Liver (tissue), 9 donors: ENCODE measurements around the gene PREP. TPM values are rescaled to one million over a fixed set of nuclear protein-coding genes. Genes with fewer than 3 reads are reported as not detected.

Source experiments
- DNase-seq: peaks from one replicate; pipeline ENCODE4 v3.0.0-alpha.2; 2017; ENCODE audit warnings: low spot score
- H3K27ac ChIP-seq, 2 donors: one replicate each; pipeline ENCODE4 v1.7.0; 2013; ENCODE audit warnings: inconsistent platforms in 2 of 2, low read length in 2 of 2, control low read depth in 1 of 2, low read depth in 1 of 2, mild to moderate bottlenecking in 1 of 2
- H3K27me3 ChIP-seq, 4 donors: one replicate each; pipeline versions ENCODE4 v1.6.1 to v1.7.0; 2013; ENCODE audit warnings: low read length in 3 of 4, inconsistent platforms in 1 of 4, mild to moderate bottlenecking in 1 of 4, moderate library complexity in 1 of 4; ENCODE audit not compliant: control insufficient read depth in 4 of 4, insufficient read depth in 4 of 4
- H3K36me3 ChIP-seq, 4 donors: one replicate each; pipeline versions ENCODE4 v1.6.1 to v1.7.0; 2013; ENCODE audit warnings: low read length in 3 of 4, mild to moderate bottlenecking in 3 of 4, low read depth in 1 of 4, moderate library complexity in 1 of 4; ENCODE audit not compliant: control insufficient read depth in 4 of 4, insufficient read depth in 3 of 4
- H3K4me1 ChIP-seq, 4 donors: one replicate each; pipeline versions ENCODE4 v1.6.1 to v1.7.0; 2013; ENCODE audit warnings: low read length in 3 of 4, mild to moderate bottlenecking in 3 of 4, moderate library complexity in 1 of 4; ENCODE audit not compliant: control insufficient read depth in 4 of 4, insufficient read depth in 4 of 4
- H3K4me3 ChIP-seq, 3 donors: one replicate each; pipeline versions ENCODE4 v1.6.1 to v1.7.0; 2013; ENCODE audit warnings: low read length in 3 of 3, control low read depth in 1 of 3, low read depth in 1 of 3, mild to moderate bottlenecking in 1 of 3
- H3K9ac ChIP-seq, 2 donors: one replicate each; pipeline ENCODE4 v1.7.0; 2013; ENCODE audit warnings: low read length in 2 of 2, mild to moderate bottlenecking in 2 of 2, moderate library complexity in 2 of 2, control low read depth in 1 of 2, low read depth in 1 of 2
- H3K9me3 ChIP-seq, 4 donors: one replicate each; pipeline versions ENCODE4 v1.6.1 to v1.7.0; 2013; ENCODE audit warnings: low read length in 3 of 4; ENCODE audit not compliant: control insufficient read depth in 4 of 4
- EGR1 ChIP-seq, 2 donors: IDR thresholded peaks; 2 replicates each; pipeline ENCODE4 v1.6.1; 2016 to 2018; ENCODE audit warnings: antibody characterized with exemption in 2 of 2, low read depth in 2 of 2
- FOXA1 ChIP-seq: IDR thresholded peaks from 2 replicates; pipeline ENCODE4 v1.6.1; 2016; ENCODE audit warnings: antibody characterized with exemption
- FOXA2 ChIP-seq: IDR thresholded peaks from 2 replicates; pipeline ENCODE4 v1.6.1; 2016; ENCODE audit warnings: antibody characterized with exemption
- GABPA ChIP-seq, 2 donors: IDR thresholded peaks in 1 of 2; conservative IDR thresholded peaks in 1 of 2; 2 replicates each; pipeline ENCODE4 v1.6.1; 2016; ENCODE audit warnings: antibody characterized with exemption in 2 of 2, mild to moderate bottlenecking in 1 of 2, moderate library complexity in 1 of 2
- HNF4A ChIP-seq, 2 donors: conservative IDR thresholded peaks; 2 replicates each; pipeline ENCODE4 v1.6.1; 2016; ENCODE audit warnings: antibody characterized with exemption in 2 of 2, mild to moderate bottlenecking in 2 of 2
- HNF4G ChIP-seq: IDR thresholded peaks from 2 replicates; pipeline ENCODE4 v1.6.1; 2016; ENCODE audit warnings: antibody characterized with exemption
- JUND ChIP-seq, 2 donors: IDR thresholded peaks; 2 replicates each; pipeline ENCODE4 v1.6.1; 2016; ENCODE audit warnings: antibody characterized with exemption in 2 of 2
- NR2F2 ChIP-seq: IDR thresholded peaks from 2 replicates; pipeline ENCODE4 v1.6.1; 2016; ENCODE audit warnings: antibody characterized with exemption
- RAD21 ChIP-seq, 2 donors: IDR thresholded peaks; 2 replicates each; pipeline ENCODE4 v1.6.1; 2016; ENCODE audit warnings: antibody characterized with exemption in 2 of 2, mild to moderate bottlenecking in 2 of 2
- RXRA ChIP-seq, 2 donors: IDR thresholded peaks; 2 replicates each; pipeline ENCODE4 v1.6.1; 2017 to 2018; ENCODE audit warnings: antibody characterized with exemption in 2 of 2, mild to moderate bottlenecking in 1 of 2
- SP1 ChIP-seq: IDR thresholded peaks from 2 replicates; pipeline ENCODE4 v1.6.1; 2018; ENCODE audit warnings: antibody characterized with exemption, mild to moderate bottlenecking
- TAF1 ChIP-seq: conservative IDR thresholded peaks from 2 replicates; pipeline ENCODE4 v1.6.1; 2016; ENCODE audit warnings: antibody characterized with exemption, mild to moderate bottlenecking
- YY1 ChIP-seq: IDR thresholded peaks from 2 replicates; pipeline ENCODE4 v1.6.1; 2016; ENCODE audit warnings: antibody characterized with exemption, mild to moderate bottlenecking
- WGBS: extraction: QIAGEN DNeasy Blood & Tissue Kit; methylation state at CpG from one replicate; pipeline ENCODE4 v1.1.7; 2013; 5-methylcytosine and 5-hydroxymethylcytosine counted together
- polyA plus RNA-seq, 2 donors: library from polyadenylated mRNA; stranded (reverse) in 1 of 2; unstranded in 1 of 2; fragments of 200-250 nt in 1 of 2; fragments of >200 nt in 1 of 2; fragmentation: Nextera tagmentation in 1 of 2; extraction: Ambion mirVana in 1 of 2; gene quantifications; one replicate each; pipeline versions ENCODE4 v1.2.1 to v1.2.3, GENCODE V29; 2013 to 2015
- total RNA-seq, 2 donors: library from RNA; depleted of rRNA; stranded (reverse); fragments of >200 nt; gene quantifications; one replicate each; pipeline ENCODE4 v1.2.3, GENCODE V29; 2014
- TF ChIP-seq, protein P1 (sequence below): IDR thresholded peaks from 2 replicates; pipeline ENCODE4 v1.6.1; 2016; ENCODE audit warnings: antibody characterized with exemption
- TF ChIP-seq, protein P2 (sequence below): IDR thresholded peaks from 2 replicates; pipeline ENCODE4 v1.6.1; 2016; ENCODE audit warnings: antibody characterized with exemption, mild to moderate bottlenecking
- TF ChIP-seq, protein P3 (sequence below): IDR thresholded peaks from 2 replicates; pipeline ENCODE4 v1.6.1; 2016; ENCODE audit warnings: antibody characterized with exemption
- TF ChIP-seq, protein P4 (sequence below): fragments of 150-350 bp; IDR thresholded peaks from 2 replicates; pipeline ENCODE4 v1.5.1; 2017; ENCODE audit warnings: improper control_type of control experiment, low read depth, low read length; ENCODE audit not compliant: missing input control
- donor health status: healthy.
- donor health status: healthy.
- donor health status: healthy.
- donor health status: healthy.
- donor health status: healthy.

PREP gene
- total and polyA plus RNA-seq, 4 donors: 7.3 to 17.7 (median 13.0) TPM

DNA sequence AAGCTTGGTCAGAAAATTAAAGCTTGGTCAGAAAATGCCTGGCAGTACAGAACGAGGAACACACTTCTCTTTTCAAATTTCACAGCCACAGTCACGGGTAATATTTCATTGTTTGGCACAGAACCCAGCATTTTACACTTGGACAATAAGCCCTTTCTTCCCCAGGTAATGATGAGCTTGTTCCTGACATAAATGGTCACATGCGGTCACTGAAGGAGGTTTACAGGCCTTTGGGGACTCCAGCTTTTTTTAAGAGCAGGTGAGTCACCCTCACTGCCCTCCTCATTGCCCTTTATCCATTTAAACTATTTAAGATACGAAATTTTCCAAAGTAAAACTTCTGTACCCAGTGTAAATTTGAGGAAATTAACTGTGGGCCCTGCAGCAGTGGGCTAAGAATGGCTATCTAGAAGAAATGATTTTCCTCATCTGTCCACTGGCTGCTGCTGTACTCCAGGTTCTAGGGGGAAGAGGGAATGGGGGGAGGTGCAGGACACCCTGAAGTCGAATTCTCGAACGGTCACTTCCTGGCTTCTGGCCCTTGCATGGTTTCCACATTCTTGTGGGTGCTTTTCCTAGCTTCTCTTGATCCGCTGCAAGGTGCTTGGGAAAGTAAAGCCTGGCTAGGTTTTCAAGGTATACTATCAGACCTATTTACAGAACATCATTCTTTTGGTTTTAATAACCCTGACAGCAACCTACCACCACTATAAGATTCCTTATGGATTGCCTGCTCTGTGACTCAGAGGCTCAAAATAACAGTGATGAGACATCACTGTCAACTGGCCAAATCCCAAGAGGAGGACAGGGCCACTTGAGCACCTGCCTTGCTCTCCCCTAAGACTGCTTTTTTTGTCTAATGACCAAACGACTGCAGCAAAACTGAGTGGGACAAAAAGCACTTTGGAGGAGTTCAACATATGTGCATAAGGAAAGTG, 75.8 kb downstream of the PREP start:
- no peak for DNase-seq
- WGBS: 86% methylated on average over 9 of the region's 9 CpGs
- TF ChIP-seq HNF4A (conservative IDR thresholded peaks at IDR 0.05) (no peak), GABPA (IDR thresholded peaks at IDR 0.05 in 1 of 2, conservative IDR thresholded peaks at IDR 0.05 in 1 of 2) (no peak), NR2F2 (no peak), SP1 (no peak), JUND (IDR thresholded peaks at IDR 0.05) (no peak), FOXA2 (no peak), RXRA (IDR thresholded peaks at IDR 0.05) (no peak), TAF1 (no peak)
- TF ChIP-seq, protein P1, sequence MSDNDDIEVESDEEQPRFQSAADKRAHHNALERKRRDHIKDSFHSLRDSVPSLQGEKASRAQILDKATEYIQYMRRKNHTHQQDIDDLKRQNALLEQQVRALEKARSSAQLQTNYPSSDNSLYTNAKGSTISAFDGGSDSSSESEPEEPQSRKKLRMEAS: no peak
- TF ChIP-seq, protein P2, sequence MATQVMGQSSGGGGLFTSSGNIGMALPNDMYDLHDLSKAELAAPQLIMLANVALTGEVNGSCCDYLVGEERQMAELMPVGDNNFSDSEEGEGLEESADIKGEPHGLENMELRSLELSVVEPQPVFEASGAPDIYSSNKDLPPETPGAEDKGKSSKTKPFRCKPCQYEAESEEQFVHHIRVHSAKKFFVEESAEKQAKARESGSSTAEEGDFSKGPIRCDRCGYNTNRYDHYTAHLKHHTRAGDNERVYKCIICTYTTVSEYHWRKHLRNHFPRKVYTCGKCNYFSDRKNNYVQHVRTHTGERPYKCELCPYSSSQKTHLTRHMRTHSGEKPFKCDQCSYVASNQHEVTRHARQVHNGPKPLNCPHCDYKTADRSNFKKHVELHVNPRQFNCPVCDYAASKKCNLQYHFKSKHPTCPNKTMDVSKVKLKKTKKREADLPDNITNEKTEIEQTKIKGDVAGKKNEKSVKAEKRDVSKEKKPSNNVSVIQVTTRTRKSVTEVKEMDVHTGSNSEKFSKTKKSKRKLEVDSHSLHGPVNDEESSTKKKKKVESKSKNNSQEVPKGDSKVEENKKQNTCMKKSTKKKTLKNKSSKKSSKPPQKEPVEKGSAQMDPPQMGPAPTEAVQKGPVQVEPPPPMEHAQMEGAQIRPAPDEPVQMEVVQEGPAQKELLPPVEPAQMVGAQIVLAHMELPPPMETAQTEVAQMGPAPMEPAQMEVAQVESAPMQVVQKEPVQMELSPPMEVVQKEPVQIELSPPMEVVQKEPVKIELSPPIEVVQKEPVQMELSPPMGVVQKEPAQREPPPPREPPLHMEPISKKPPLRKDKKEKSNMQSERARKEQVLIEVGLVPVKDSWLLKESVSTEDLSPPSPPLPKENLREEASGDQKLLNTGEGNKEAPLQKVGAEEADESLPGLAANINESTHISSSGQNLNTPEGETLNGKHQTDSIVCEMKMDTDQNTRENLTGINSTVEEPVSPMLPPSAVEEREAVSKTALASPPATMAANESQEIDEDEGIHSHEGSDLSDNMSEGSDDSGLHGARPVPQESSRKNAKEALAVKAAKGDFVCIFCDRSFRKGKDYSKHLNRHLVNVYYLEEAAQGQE: no peak
- TF ChIP-seq, protein P3, sequence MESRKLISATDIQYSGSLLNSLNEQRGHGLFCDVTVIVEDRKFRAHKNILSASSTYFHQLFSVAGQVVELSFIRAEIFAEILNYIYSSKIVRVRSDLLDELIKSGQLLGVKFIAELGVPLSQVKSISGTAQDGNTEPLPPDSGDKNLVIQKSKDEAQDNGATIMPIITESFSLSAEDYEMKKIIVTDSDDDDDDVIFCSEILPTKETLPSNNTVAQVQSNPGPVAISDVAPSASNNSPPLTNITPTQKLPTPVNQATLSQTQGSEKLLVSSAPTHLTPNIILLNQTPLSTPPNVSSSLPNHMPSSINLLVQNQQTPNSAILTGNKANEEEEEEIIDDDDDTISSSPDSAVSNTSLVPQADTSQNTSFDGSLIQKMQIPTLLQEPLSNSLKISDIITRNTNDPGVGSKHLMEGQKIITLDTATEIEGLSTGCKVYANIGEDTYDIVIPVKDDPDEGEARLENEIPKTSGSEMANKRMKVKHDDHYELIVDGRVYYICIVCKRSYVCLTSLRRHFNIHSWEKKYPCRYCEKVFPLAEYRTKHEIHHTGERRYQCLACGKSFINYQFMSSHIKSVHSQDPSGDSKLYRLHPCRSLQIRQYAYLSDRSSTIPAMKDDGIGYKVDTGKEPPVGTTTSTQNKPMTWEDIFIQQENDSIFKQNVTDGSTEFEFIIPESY: no peak
- TF ChIP-seq, protein P4, sequence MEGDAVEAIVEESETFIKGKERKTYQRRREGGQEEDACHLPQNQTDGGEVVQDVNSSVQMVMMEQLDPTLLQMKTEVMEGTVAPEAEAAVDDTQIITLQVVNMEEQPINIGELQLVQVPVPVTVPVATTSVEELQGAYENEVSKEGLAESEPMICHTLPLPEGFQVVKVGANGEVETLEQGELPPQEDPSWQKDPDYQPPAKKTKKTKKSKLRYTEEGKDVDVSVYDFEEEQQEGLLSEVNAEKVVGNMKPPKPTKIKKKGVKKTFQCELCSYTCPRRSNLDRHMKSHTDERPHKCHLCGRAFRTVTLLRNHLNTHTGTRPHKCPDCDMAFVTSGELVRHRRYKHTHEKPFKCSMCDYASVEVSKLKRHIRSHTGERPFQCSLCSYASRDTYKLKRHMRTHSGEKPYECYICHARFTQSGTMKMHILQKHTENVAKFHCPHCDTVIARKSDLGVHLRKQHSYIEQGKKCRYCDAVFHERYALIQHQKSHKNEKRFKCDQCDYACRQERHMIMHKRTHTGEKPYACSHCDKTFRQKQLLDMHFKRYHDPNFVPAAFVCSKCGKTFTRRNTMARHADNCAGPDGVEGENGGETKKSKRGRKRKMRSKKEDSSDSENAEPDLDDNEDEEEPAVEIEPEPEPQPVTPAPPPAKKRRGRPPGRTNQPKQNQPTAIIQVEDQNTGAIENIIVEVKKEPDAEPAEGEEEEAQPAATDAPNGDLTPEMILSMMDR: no peak

DNA sequence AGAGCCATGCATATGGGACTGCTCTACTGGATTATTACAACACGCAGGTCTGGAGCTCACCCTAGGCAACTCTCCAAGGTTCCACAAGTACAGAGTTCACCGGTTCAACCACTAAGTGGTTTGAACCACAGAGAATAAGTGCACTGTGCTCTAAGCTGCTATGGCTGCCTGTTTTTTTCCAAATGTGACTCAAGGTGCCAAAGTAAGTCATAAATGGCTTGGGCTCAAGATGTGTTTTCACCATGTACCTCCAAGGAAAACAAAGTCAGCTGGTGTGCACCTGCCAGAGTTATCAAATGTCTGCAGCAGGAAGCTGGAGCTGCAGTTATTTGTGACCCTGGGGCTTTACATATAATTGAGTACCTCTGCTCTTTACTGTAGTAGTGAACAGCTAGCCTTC, 76.7 kb downstream of the PREP start:
- H3K4me3 ChIP-seq: no peak overlapping the region
- H3K27me3 ChIP-seq: no peaks in the 10 kb centered on the region
- no peak for DNase-seq
- H3K36me3 ChIP-seq: peaks cover 7 to 22% (median 13%) of the 10 kb centered on the region in 4 donors
- H3K27ac ChIP-seq: no peak overlapping the region
- no peaks in the 10 kb centered on the region for H3K9me3 ChIP-seq
- H3K9ac ChIP-seq: no peak overlapping the region
- 23% methylated on average over 2 of the region's 2 CpGs for WGBS
- H3K4me1 ChIP-seq: peaks cover 0 to 4% (median 3%) of the 10 kb centered on the region in 4 donors
- TF ChIP-seq FOXA1 (no peak), EGR1 (IDR thresholded peaks at IDR 0.05; ENCODE audit: low read depth in 2 of 2) (no peak), YY1 (peak; percentile 72), NR2F2 (no peak), RXRA (IDR thresholded peaks at IDR 0.05) (peak; percentile 78 to 79), GABPA (IDR thresholded peaks at IDR 0.05 in 1 of 2, conservative IDR thresholded peaks at IDR 0.05 in 1 of 2) (no peak), HNF4G (peak; percentile 45), RAD21 (IDR thresholded peaks at IDR 0.05) (peak in 1 of 2 donors; percentile 41)
- TF ChIP-seq, protein P3: peak; percentile 18
- TF ChIP-seq, protein P2: no peak
- TF ChIP-seq, protein P1: peak; percentile 31

More for the DNA sequence above, 75.8 kb downstream of the PREP start:
- no peak overlapping the region for H3K9ac ChIP-seq
- H3K4me3 ChIP-seq: no peak overlapping the region
- peaks cover 0 to 4% (median 3%) of the 10 kb centered on the region in 4 donors for H3K4me1 ChIP-seq
- no peaks in the 10 kb centered on the region for H3K27me3 ChIP-seq
- peaks cover 5 to 27% (median 13%) of the 10 kb centered on the region in 4 donors for H3K36me3 ChIP-seq
- H3K9me3 ChIP-seq: no peaks in the 10 kb centered on the region
- H3K27ac ChIP-seq: no peak overlapping the region
